Natural killer cell (primary cell): ENCODE results near the gene CAMK2B. TPM values are rescaled to one million over a fixed set of nuclear protein-coding genes. Genes with fewer than 3 reads are reported as not detected.

ENCODE experiments used
- ATAC-seq, 3 donors: fragments of 150-1000 bp in 2 of 3; fragments of 200-7000 bp in 1 of 3; cut with Tn5 transposase; 1 replicate in 1 of 3; 2 replicates in 2 of 3; pipeline ENCODE4 v1.10.0; 2021; ENCODE audit warnings: mild to moderate bottlenecking in 2 of 3, moderate library complexity in 2 of 3
- DNase-seq, 2 donors: peaks; one replicate each; pipeline versions ENCODE4 v3.0.0 to v3.0.0-alpha.2; 2013 to 2021; ENCODE audit warnings: mixed read lengths in 1 of 2
- H3K27ac ChIP-seq: one replicate; pipeline ENCODE4 v1.5.1; 2013; ENCODE audit warnings: mild to moderate bottlenecking, low read length
- H3K27me3 ChIP-seq: one replicate; pipeline ENCODE4 v1.6.1; 2013; ENCODE audit warnings: low read length; ENCODE audit not compliant: control insufficient read depth, insufficient read depth
- H3K36me3 ChIP-seq: one replicate; pipeline ENCODE4 v1.6.1; 2013; ENCODE audit warnings: low read length; ENCODE audit not compliant: control insufficient read depth, insufficient read depth
- H3K4me1 ChIP-seq: one replicate; pipeline ENCODE4 v1.6.1; 2013; ENCODE audit warnings: low read length; ENCODE audit not compliant: control insufficient read depth, insufficient read depth
- H3K4me3 ChIP-seq: one replicate; pipeline ENCODE4 v1.5.1; 2013; ENCODE audit warnings: low read length
- H3K9me3 ChIP-seq: one replicate; pipeline ENCODE4 v1.6.1; 2013; ENCODE audit warnings: low read length; ENCODE audit not compliant: control insufficient read depth, insufficient read depth
- H3K27ac Mint-ChIP-seq, 2 donors: one replicate each; pipeline ENCODE4 v1.8.0; 2022; ENCODE audit warnings: mild to moderate bottlenecking in 2 of 2, mixed read lengths in 2 of 2, moderate library complexity in 1 of 2
- H3K27me3 Mint-ChIP-seq, 2 donors: one replicate each; pipeline ENCODE4 v1.8.0; 2022; ENCODE audit warnings: low read depth in 2 of 2, mixed read lengths in 2 of 2
- H3K36me3 Mint-ChIP-seq: one replicate; pipeline ENCODE4 v1.8.0; 2022; ENCODE audit warnings: mixed read lengths
- H3K4me1 Mint-ChIP-seq, 2 donors: one replicate each; pipeline ENCODE4 v1.8.0; 2022; ENCODE audit warnings: mixed read lengths in 2 of 2
- H3K4me3 Mint-ChIP-seq: one replicate; pipeline ENCODE4 v1.8.0; 2022; ENCODE audit warnings: mild to moderate bottlenecking, moderate library complexity, mixed read lengths
- H3K9me3 Mint-ChIP-seq, 2 donors: one replicate each; pipeline ENCODE4 v1.8.0; 2022; ENCODE audit warnings: mixed read lengths in 2 of 2
- WGBS: methylation state at CpG from one replicate; pipeline ENCODE4 v1.1.7; 2013; ENCODE audit warnings: missing lambda C conversion rate; ENCODE audit not compliant: insufficient coverage; 5-methylcytosine and 5-hydroxymethylcytosine counted together
- intact Hi-C: fragments of 100-400 bp; cut with micrococcal nuclease; formaldehyde crosslinking; loops from one replicate; pipeline ENCODE4 v1.14.2; 2022
- total RNA-seq, 4 donors: library from RNA; stranded (reverse); fragments of 120-200 nt in 1 of 4; gene quantifications; one replicate each; pipeline versions ENCODE4 v1.2.3 to v1.2.4, GENCODE V29; 2013 to 2022
- TF ChIP-seq, protein P1 (sequence below): fragments of 200-600 bp; IDR thresholded peaks from one replicate; pipeline ENCODE4 v1.8.0; 2022; ENCODE audit warnings: antibody characterized with exemption

The CAMK2B gene
- total RNA-seq, 3 donors from 2014 or later (not counting 1 experiment from before 2014, with no cell fraction given): 0.70 TPM; not detected in 2

DNA sequence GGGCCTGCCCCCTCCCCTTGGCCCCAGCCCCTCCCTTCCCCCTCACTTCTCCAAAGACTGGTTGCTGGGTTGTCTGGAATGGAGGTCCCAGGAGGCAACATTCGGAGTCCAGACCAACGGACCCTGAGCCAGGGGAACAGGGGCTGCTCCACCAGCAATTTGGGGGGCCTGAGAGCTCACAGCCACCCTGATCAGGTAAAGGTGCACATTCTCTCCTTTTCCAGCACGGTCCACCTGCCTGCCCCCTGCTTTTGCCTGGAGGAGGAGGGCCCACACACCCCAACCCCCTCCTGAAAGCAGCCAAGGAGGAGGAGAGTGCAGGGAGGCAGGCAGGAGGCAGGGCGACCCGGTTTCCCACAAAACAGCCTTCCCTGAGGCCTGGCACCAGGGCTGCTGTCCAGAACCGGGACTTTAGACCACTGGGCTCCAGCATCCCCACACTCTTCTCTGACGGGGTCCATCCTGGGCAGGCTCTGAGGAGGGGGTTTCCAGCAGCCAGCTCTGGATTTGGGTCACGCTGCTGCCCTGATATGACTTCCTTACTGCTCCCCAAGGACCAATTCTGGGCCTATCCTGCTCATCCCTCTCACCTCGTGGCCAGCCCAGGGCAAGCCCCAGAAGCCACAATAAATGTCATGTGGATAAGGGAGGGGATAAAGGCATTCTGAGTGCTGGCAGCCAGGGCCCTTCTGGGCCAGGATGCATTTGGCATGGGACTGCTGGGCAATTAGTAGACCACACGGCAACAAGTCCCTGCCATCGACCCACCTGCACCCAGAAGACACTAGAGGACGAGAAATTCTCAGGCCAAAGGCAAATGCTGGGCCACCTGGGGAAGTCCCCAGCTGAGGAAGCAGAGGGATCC lies 1.1 kb upstream of the CAMK2B start:
- intact Hi-C loops: no loop called here
- H3K4me3 ChIP-seq: no peak overlapping the region
- peaks cover 0 to 6% of the 10 kb centered on the region in 2 donors for H3K4me1 Mint-ChIP-seq
- H3K27ac Mint-ChIP-seq: no peak overlapping the region
- H3K27ac ChIP-seq: no peak overlapping the region
- H3K36me3 ChIP-seq: no peaks in the 10 kb centered on the region
- no peak overlapping the region for H3K4me3 Mint-ChIP-seq
- H3K9me3 Mint-ChIP-seq: peaks cover 0 to 4% of the 10 kb centered on the region in 2 donors
- WGBS: 57% methylated on average over 12 of the region's 12 CpGs
- ATAC-seq (no peak), DNase-seq (no peak)
- H3K4me1 ChIP-seq: no peaks in the 10 kb centered on the region
- TF ChIP-seq, protein P1, sequence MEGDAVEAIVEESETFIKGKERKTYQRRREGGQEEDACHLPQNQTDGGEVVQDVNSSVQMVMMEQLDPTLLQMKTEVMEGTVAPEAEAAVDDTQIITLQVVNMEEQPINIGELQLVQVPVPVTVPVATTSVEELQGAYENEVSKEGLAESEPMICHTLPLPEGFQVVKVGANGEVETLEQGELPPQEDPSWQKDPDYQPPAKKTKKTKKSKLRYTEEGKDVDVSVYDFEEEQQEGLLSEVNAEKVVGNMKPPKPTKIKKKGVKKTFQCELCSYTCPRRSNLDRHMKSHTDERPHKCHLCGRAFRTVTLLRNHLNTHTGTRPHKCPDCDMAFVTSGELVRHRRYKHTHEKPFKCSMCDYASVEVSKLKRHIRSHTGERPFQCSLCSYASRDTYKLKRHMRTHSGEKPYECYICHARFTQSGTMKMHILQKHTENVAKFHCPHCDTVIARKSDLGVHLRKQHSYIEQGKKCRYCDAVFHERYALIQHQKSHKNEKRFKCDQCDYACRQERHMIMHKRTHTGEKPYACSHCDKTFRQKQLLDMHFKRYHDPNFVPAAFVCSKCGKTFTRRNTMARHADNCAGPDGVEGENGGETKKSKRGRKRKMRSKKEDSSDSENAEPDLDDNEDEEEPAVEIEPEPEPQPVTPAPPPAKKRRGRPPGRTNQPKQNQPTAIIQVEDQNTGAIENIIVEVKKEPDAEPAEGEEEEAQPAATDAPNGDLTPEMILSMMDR: no peak
- peaks cover 27 to 35% of the 10 kb centered on the region in 2 donors for H3K27me3 Mint-ChIP-seq
- no peaks in the 10 kb centered on the region for H3K36me3 Mint-ChIP-seq
- peaks cover 8% of the 10 kb centered on the region for H3K27me3 ChIP-seq
- no peaks in the 10 kb centered on the region for H3K9me3 ChIP-seq

DNA sequence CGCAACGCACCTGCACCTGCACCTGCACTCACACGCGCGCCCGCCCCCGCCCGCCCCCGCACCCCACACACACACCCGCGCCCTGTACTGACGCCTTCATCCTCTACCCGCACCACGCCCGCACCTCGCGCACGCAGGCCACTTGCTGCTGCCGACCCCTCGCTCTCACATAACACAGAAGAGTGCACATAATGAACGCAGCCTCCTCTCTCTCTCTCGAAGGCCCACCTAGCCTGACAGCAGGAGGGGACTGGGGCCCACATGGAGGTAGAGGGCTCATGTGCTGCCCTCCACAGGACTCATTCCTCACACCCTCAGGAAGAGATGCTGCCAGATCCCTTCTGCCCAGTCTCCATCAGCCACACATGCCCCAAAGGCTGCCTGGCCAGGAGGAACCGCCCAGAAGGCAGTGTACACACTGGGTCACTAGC lies 432 bp upstream of the CAMK2B start:
- ATAC-seq: no peak
- H3K27me3 Mint-ChIP-seq: peaks cover 24 to 34% of the 10 kb centered on the region in 2 donors
- H3K9me3 ChIP-seq: no peaks in the 10 kb centered on the region
- TF ChIP-seq, protein P1: no peak
- H3K4me1 ChIP-seq: no peaks in the 10 kb centered on the region
- H3K4me3 ChIP-seq: no peak overlapping the region
- under 1% methylated on average over 19 of the region's 23 CpGs for WGBS
- H3K27me3 ChIP-seq: peaks cover 8% of the 10 kb centered on the region
- H3K9me3 Mint-ChIP-seq: peaks cover 0 to 4% of the 10 kb centered on the region in 2 donors
- no peak overlapping the region for H3K27ac ChIP-seq
- H3K4me1 Mint-ChIP-seq: peaks cover 0 to 6% of the 10 kb centered on the region in 2 donors
- H3K36me3 ChIP-seq: no peaks in the 10 kb centered on the region
- H3K36me3 Mint-ChIP-seq: no peaks in the 10 kb centered on the region
- intact Hi-C loops: no loop called here
- H3K27ac Mint-ChIP-seq: no peak overlapping the region
- peak overlapping the region; percentile 58 for H3K4me3 Mint-ChIP-seq
- no peak for DNase-seq

DNA sequence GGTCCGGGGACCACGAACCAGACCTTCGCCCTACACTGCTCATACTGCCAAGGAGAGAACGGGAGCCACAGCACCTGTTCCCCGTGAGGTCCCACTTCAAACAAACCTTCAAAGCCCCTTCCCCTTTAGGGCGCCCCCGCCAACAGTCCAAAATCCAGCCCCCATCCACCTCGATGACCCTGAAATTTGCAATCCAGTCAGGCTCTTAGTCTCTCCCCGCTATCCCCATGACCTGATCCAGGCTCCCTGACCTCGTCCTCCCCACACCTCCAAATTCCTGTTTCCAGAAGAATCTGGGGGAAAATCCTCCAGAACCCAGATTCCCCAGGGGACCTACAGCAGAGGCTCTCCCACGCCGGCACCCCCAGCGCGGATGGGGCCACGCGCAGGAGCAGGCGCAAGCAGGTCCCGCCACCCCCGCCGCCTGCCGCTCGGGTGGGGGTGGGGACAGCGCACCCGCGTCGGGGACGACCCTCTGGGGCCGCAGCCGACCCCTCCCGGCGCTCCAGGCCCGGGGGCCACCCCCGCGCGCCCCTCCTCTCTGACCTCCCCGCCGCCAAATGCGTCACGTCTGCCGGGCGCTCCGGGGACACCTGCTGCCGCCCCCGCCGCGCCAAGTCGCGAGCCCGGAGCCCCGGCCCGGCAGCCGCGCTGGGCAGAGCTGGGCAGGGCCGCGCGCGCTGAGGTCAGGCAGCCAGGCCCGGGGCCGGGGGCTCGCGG lies 753 bp downstream of the CAMK2B start:
- DNase-seq: no peak
- H3K9me3 Mint-ChIP-seq: peaks cover 0 to 4% of the 10 kb centered on the region in 2 donors
- Histone ChIP-seq H3K9me3 (no peaks in the 10 kb centered on the region), H3K4me1 (no peaks in the 10 kb centered on the region), H3K4me3 (no peak overlapping the region), H3K27me3 (peaks cover 10% of the 10 kb centered on the region), H3K27ac (no peak overlapping the region), H3K36me3 (no peaks in the 10 kb centered on the region)
- intact Hi-C loops: no loop called here
- 5% methylated on average over 61 of the region's 61 CpGs for WGBS
- H3K4me1 Mint-ChIP-seq: peaks cover 0 to 6% of the 10 kb centered on the region in 2 donors
- H3K27ac Mint-ChIP-seq: no peak overlapping the region
- no peaks in the 10 kb centered on the region for H3K36me3 Mint-ChIP-seq
- peaks cover 24 to 34% of the 10 kb centered on the region in 2 donors for H3K27me3 Mint-ChIP-seq
- TF ChIP-seq, protein P1: no peak
- H3K4me3 Mint-ChIP-seq: no peak overlapping the region
- ATAC-seq: no peak
